Measurements from ENCODE around the gene POU3F3.

- TF ChIP-seq EZH2 (IDR thresholded peaks at IDR 0.05) (peak; percentile 61), POLR2AphosphoS5 (IDR thresholded peaks at IDR 0.05; ENCODE audit: borderline replicate concordance, low read depth, low read length) (no peak), FOXP2 (optimal IDR thresholded peaks at IDR 0.05; ENCODE audit: control extremely low read depth, extremely low read length, insufficient read depth) (no peak)
These were observed 4.2 kb upstream of the POU3F3 start for GRCh38 chr2:104849618-104850141.

Measured in SK-N-MC (cell line).